ENCODE measurements around the gene TREH.
"Not testable (repeated sequence)": the region's sequence is repeated elsewhere in the genome, so short reads cannot be mapped to it uniquely, and the experiment has no call there.

TREH gene

DNA sequence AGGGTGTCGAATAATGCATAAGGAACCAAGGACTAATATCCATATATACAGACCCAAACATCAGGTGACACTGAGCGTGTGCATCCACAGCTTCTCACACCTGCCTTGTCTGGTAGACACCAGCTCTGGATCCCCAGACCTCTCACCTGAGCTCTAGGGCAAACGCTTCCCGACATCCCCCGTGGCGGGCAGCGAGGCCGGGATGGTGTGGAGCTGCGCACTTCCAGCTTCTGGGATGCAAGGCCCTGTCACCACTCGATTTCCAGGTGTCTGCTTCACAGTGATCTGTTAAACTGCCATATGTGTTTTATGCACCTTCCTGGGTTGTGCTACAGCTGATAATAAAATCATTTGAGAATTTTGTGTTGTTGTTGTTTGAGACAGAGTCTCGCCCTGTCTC lies 15.3 kb upstream of the TREH start:
- DNase-seq, result no peak

DNA sequence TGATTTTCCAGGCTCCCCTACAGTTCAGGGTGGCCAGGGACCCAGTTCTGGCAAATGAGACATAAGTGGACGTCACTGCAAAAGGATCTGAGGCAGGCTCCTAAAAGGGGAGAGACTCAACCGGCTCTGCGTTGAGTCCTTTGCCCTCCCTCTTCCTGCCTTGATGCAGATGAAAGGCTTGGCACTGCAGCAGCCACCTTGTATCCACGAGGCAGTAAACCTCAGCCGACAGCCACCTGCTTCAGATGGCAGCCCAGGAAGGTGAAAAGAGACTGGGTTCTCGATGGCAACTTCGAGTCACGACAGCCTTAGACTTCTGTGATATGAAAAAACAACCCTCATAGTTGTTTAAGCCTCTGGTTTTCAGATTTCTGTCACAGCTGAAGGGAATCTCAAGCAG lies 14.7 kb upstream of the TREH start:
- DNase-seq, result no peak

DNA sequence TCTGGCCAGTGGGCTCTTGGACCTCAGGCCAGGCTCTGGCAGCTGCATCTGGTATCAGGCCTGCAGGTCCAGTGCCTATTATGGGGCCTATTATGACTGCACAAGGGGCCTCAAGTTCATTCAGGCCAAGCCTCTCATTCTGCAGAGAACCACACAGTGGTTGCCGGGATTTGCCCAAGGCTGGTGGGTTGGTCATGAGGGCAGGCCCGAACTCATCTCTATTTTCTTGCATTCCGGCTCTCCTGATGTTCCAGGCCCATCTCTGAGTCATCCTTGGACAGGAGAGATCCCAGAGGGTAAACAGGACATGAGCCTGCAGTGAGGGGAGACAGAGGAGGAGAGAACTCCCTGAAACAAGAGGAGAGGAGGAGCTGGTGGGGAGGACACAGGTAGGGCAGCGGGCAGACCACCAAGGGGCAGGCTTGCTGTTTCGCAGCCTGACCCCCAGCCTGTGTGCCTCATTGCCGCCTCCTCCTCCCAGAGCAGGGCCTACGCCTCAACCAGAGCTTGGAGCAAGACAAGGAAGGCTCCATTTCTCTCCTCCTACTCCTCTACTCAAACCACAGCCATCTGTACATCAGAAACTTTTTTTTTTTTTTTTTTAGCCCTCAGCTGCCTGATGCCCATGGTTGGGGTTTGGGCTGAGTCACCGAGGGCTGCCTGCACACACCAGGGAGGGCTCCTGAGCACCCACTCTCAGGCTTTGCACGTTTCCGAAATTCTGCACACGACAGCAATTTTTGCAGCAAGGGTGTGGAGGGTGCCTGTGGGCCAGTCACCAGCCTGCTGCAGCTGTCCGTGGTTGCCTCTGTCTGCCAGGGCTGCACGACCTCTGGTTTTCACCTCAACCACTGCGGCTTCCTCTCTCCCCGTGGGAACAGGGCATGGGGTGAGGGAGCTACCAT lies 12.7 kb upstream of the TREH start:
- no peak for DNase-seq

DNA sequence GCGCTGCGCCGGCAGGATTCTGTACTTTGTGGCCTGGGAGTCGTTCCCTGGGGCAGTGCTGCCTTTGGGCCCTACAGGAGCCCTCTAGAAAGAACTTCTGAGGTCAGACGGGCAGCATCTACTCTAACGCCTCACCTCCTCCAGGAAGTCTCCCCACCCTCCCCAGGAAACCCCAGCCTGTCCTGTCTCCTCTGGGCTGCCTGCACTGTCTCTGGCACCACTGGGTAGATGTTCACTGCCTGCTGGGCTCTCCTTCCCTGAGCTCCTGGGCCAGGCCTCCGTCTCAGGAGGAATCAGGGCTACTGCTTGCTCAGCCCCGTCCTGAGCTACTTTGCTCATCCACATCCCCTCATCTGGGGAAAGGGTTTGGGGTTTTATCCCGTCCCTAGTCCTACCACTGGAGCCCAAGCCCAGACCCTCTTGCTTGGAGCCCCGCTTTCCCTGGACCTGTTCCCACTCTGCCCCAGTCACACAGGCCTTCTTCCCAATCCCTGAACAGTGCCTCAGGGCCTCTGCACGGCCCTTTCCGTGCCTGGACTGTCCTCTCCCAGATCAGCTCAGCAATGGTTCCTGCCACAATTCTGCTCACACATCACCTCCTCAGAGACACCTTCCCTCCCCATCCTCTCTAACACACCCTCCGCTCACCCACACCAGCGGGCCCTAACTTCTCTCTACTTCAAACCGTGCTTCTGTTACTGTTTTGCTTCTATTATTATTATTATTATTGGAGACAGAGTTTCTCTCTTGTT lies 11.3 kb upstream of the TREH start:
- no peak for DNase-seq

DNA sequence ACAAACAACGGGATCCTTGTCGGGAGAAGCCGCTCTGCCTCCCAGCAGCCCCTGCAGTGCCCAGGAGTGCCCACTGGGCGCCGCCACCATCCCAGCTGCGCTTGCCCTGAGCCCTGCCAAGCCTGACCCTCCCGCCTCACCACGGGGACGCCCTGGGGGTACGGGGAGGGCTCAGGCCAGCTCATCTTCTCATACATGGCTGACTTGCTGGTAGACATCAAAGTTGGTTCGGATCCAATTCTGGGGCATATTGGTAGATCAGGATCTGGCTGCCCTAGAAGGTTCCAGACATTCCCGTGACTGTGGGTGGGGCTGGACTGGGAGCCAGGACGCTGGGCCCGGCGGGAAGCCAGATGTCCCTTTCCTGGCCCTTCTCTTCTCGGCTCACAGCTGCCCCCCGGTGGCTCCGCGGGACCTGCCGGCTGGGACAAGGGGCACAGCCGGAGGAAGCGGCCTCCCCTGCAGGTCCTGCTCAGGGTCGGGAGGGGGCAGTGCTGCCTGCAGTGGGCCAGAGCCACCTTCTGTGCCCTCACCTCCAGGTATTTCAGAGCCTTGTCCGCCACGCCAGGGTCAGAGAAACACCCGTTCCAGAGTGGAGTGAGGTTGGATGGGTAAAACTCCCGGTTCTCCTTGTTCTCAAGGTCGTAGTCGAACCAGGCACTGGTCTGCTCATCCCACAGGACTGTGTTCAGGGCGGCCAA lies 10.6 kb upstream of the TREH start:
- peak; percentile 92 for DNase-seq

DNA sequence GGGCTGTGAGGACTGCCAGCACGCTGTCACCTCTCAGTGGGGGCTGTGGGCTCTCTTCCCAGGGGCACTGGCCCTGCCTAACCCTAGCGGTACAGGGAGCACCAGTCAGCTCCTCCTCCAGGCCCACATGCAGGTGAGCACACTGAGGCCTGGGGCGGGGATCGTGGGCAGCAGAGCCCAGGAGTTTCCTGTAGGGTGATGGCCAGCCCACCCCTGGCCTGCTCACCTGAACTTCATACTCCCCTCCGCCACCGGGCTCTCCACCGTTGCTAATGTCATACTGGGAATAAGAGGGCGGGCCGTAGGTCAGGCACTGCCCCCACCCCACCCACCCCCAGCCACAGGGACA lies 10.0 kb upstream of the TREH start:
- no peak for DNase-seq

DNA sequence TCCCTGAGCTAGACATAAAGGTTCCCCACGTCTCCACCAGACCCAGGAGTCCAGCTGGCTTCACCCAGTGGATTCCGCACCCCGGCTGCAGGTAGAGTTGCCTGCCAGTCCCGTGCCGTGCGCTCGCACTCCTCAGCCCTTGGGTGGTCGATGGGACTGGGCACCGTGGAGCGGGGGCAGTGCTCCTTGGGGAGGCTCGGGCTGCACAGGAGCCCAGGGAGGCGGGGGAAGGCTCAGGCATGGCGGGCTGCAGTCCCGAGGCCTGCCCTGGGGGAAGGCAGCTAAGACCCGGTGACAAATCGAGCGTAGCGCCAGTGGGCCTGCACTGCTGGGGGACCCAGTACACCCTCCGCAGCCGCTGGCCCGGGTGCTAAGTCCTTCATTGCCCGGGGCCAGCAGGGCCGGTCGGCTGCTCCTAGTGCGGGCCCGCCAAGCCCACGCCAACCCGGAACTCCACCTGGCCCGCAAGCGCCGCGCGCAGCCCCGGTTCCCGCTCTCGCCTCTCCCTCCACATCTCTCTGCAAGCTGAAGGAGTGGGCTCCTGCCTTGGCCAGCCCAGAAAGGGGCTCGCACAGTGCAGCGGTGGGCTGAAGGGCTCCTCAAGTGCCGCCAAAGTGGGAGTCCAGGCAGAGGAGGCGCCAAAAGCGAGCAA lies 9.5 kb upstream of the TREH start:
- DNase-seq, result no peak

DNA sequence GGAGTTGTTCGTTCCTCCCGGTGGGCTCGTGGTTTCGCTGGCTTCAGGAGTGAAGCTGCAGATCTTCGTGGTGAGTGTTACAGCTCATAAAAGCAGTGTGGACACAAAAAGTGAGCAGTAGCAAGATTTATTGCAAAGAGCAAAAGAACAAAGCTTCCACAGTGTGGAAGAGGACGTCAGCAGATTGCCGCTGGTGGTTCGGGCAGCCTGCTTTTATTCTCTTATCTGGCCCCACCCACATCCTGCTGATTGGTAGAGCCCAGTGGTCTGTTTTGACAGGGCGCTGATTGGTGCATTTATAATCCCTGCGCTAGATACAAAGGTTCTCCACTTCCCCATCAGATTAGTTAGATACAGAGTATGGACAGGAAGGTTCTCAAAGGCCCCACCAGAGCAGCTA lies 8.9 kb upstream of the TREH start:
- DNase-seq, result not testable (repeated sequence)

DNA sequence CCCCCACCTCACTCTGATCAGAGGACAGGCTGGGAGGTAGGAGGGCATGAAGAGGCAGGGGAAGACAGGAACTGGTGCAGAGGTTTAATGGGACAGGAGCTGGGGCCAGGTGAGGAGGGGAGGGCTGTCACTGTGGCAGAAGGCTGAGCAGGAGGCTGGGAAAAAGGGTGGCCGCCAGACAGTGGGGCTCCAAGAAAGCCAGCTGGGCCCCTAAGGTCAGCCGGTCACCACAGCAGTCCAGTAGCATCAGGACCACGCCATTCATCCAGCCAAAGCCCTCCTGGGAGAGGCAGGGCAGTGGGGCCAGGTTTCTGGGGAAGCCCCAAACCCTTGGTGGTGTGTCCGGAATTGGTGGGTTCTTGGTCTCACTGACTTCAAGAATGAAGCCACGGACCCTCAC lies 8.5 kb upstream of the TREH start:
- no peak for DNase-seq

DNA sequence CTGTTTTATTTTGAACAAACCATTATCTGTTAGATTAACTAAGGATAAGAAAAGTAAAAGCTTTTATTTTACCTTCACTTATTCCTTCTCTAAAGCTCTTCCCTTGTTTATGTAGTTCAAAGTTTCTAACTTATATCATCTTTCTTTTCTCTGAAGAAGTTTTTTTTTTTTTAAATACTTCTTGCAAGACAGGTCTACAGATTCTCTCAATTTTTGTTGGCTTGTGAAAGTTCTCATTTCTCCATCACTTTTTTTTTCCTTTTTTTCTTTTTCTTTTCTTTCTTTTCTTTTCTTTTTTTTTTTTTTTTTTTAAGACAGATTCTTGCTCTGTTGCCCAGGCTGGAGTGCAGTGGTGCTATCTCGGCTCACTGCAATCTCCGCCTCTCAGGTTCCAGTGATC lies 4.7 kb upstream of the TREH start:
- no peak for DNase-seq

DNA sequence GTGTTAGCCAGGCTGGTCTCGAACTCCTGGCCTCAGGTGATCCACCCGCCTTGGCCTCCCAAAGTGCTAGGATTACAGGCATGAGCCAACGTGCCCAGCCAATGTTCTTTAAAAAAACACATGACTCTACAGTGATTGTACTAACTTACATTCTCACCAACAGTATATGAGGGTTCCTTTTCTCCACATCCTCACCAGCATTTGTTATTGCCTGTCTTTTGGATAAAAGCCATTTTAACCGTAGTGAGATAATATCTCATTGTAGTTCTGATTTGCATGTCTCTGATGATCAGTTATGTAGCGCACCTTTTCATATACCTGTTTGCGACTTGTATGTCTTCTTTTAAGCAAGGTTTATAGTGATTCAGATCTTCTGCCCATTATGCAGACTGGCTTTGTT lies 3.5 kb upstream of the TREH start:
- DNase-seq, result not testable (repeated sequence)

DNA sequence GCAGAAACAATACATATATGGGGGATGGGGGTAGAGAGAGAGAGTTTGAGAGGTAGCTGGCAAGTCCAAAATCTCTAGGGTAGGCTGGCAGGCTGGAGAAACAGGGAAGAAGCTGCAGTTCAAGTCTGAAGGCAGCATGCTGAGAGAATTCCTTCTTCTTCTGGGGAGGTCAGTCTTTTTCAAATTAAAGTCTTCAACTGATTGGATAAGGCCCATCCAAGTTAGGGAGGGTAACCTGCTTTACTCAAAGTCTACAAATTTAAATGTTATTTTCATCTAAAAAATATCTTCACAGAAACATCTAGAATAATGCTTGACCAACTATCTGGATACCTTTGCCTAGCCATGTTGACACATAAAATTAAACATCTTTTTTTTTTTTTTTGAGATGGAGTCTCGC lies 2.9 kb upstream of the TREH start:
- no peak for DNase-seq

DNA sequence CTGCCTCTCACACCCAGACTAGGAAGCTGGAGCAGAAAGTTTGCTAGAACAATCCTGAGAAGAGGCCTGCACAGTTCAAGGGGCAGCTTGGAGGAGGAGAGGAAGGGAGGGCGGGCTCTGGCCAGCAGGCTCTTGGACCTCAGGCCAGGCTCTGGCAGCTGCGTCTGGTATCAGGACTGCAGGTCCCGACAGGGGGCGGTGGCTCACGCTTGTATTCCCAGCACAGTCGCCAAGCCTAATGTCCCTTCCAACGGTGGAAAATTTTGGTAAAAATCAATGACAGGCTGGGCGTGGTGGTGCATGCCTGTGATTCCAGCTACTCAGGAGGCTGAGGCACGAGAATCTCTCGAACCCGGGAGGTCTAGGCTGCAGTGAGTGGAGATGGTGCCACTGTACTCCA lies 542 bp downstream of the TREH start:
- not testable (repeated sequence) for DNase-seq

DNA sequence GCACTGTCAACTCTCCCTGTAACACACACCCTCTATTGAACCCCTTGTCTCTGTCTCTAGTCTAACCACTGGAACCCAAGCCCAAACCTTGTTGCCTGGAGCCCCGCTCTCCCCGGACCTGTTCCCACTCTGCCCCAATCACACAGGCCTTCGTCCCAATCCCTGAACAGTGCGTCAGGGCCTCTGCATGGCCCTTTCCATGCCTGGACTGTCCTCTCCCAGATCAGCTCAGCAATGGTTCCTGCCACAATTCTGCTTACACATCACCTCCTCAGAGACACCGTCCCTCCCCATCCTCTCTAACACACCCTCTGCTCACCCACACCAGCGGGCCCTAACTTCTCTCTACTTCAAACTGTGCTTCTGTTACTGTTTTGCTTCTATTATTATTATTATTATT lies 1.5 kb downstream of the TREH start:
- no peak for DNase-seq

DNA sequence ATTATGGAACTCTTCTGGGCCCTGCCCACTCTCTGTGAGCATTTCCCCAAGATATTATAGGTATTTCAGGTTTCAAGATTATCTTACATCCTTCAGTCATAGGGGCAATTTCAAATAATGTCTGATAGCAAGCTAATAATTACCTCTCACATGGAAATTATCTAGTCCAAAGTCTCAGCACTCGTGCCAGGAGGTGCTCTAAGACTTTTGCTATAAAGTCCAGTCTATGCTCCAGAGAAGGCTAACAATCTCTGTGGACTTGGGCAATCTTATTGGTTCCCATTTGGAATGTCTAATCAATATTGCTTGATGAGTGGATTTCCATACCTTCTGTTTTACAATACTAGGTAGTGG lies 5.4 kb downstream of the TREH start:
- no peak for DNase-seq

DNA sequence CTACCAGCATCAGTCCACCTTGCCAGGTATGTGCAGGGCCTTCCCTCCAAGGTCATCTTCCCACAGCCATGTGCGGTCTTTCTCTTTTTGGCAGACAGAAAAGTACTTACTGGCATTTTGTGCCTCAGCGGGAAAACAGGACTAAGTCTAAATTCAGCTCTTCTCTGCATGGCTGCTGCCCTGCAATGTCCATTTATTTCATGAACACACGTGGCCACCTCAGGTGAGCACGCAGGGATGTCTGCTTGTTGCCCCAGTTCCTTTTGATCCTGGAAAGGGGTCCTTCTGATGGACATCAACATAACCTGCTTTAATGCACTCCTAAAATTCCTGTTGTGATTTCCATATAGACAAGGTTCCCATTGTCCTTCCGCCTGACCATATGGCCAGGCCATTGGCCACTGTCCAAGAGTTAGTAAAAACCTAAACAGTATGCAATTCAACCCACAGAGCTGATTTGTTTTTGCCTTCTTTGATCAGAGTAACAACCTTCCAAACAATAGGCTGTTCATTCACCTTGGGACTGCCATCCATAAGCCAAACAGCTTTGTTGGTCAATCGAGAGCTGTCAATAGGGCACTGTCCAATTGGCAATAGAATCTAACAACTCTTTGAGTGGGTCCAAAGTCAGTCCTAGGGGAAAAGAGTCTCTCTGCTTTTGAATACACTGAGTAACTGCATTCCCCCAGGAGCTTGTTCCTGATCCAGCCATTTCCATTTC lies 5.9 kb downstream of the TREH start:
- no peak for DNase-seq

DNA sequence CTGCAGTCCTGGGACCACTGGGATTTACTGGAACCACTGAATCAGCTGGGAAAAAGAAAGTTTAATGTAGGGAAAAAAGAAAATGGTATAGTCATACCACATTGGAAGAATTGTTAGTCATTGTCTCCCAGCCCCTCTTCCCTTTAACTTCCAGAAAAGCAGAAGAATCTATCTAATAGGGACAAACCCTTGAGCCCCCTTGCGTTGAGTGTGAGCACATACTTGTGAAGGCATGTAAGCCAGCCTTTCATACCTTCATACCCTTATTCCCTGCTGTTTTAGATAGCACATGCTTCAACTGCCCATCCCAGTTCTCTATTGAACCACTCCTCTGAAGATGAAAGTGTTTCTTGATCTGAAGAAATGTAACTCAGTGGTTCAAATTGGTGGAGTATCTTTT lies 6.6 kb downstream of the TREH start:
- DNase-seq, result no peak

DNA sequence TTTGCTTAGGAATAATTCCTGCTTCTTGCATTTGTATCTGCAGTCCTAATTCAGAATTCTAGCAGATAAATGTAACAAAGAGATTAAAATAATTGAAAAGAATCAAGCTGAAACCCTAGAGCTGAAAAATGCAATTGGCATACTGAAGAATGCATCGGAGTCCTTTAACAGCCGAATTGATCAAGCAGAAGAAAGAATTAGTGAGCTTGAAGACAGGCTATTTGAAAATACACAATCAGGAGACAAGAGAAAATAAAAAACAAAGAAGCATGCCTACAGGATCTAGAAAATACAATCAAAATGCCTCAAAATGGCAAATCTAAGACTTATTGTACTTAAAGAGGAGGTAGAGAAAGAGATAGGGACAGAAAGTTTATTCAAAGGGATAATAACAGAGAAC lies 8.2 kb downstream of the TREH start:
- DNase-seq, result no peak

DNA sequence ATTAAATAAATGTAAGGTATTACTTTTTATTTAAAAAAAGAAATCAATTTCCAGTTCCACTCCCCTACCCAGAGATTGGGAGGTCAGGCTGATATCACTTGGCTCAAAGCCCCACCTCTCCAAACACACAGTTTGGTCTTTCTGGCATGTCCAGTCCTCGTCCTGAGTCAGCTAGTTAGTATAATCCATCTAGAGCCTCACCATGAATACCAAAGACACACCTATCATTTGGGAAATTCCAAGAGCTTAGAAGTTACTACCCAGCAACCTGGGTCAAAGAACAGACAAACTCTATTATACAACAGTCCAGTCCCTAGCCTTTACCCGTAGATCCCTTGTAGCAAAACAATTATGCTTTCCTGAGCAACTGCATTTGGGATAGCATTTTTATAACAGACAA lies 9.4 kb downstream of the TREH start:
- DNase-seq, result no peak

DNA sequence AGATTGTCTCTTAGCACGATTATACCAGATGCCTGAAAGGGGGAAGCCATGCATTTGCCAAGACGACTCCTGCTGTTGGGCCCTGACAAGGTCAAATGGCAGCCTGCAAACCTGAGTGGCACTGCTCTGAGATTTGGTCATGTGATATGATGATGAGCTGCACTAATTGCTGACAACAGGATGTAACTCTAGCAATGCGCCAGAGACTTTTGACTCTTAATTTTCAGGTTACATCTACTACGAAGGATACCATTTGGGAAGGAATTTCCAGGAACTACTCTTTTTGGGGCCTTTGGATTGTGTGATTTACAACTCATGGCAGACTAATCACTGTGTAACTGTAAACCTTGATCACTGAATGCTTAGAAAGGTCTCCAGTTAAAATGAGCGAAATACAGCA lies 13.1 kb downstream of the TREH start:
- no peak for DNase-seq

DNA sequence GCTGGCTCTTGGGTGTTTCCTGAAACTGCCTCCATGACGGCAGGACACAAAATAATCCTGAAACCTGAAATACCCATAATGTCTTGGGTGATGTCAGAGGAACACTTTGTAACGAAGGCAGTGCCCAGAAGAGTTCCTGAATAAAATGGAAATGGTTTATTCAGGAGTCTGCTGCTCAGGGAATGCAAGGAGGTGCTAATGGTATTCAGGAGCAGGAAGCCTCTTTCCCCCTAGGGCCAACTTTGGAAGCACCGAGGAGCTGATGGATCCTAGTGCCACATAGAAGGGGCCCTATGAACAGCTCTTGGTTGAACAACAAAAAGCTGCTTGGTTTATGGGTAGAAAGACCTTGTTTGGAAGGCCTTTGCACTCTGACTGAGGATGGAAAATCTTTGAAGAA lies 15.5 kb downstream of the TREH start:
- no peak for DNase-seq

DNA sequence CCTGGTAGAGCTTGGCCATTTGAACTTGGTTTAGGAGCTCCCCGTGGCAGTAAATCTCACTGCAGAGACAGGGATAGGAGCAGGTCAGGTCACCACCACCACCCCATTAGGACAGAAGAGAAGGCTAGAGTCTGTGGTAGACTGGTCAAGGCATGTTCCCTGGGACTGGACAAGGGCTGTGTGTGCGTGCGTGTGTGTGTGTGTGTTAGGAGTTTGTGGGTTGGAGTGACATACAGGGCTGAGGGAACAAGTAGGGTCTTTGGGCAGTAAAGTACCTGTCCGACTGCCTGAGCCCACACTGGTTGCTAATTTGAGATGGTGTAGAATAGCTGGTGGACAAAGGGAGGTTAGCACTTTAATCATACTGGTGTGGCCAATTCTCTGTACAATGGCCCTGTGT lies 16.1 kb downstream of the TREH start:
- DNase-seq, result no peak

Measured in cortex of kidney (tissue), 1 donor.